ENCODE data around the gene SECISBP2L.

DNA sequence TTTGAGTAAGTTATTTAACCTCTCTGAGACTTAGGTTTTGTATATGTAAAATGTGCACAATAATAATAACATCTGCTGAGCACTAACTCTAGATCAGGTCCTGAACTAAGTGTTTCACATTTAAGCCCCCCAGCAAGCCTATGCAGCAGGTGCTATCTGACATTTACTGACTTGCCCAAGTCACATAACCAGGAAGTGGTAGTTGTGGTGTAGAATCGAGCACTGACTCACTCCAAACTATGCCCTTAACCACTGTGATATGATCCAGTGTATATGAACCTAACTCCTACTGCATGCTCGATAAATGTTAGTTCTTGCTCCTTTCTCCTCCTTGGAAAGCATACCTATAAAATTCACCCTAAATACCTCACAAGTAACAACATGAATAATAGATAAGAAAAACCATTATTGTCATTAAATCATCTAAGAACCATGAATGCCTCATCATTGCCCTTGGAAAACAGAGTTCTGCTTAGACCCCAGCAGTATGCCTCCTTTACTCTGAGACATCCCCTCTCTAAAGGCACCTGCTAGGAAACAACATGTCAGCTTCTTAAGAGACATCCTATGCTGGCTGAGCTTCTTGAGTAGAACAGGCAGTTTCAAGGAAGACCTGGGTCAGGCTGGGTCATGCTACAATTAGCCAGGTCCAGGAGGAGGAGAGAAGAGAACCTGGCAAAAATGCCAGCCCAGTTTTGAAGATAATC lies 79.5 kb downstream of the SECISBP2L start:
- TF ChIP-seq CEBPB (IDR thresholded peaks at IDR 0.05; ENCODE audit: low read depth, low read length) (0 out of 2 replicates have a peak, but pooled peaks have one; percentile 26), RCOR1 (IDR thresholded peaks at IDR 0.05; ENCODE audit: insufficient replicate concordance, low read length) (peak; percentile 92), MAZ (IDR thresholded peaks at IDR 0.05; ENCODE audit: borderline replicate concordance, low read depth, low read length) (no peak)
- TF ChIP-seq, protein P1, sequence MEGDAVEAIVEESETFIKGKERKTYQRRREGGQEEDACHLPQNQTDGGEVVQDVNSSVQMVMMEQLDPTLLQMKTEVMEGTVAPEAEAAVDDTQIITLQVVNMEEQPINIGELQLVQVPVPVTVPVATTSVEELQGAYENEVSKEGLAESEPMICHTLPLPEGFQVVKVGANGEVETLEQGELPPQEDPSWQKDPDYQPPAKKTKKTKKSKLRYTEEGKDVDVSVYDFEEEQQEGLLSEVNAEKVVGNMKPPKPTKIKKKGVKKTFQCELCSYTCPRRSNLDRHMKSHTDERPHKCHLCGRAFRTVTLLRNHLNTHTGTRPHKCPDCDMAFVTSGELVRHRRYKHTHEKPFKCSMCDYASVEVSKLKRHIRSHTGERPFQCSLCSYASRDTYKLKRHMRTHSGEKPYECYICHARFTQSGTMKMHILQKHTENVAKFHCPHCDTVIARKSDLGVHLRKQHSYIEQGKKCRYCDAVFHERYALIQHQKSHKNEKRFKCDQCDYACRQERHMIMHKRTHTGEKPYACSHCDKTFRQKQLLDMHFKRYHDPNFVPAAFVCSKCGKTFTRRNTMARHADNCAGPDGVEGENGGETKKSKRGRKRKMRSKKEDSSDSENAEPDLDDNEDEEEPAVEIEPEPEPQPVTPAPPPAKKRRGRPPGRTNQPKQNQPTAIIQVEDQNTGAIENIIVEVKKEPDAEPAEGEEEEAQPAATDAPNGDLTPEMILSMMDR (conservative IDR thresholded peaks at IDR 0.05; ENCODE audit: low read depth, low read length) = no peak
